Measurements from ENCODE around the gene BAZ2B. TPM values are rescaled to one million over a fixed set of nuclear protein-coding genes. Genes with fewer than 3 reads are reported as not detected.

The BAZ2B gene
- total RNA-seq, 1 experiment from 2014 or later = 19.9 TPM

- no peaks in the 10 kb centered on the region for H3K27me3 ChIP-seq (ENCODE audit: insufficient read depth, low read length)
- H3K27ac ChIP-seq (ENCODE audit: low read depth, low read length) = no peak overlapping the region
- no peak for TF ChIP-seq ZBTB33 (IDR thresholded peaks at IDR 0.05; ENCODE audit: extremely low read depth, insufficient replicate concordance, low read length)
- TF ChIP-seq ZFX (IDR thresholded peaks at IDR 0.05) = no peak
- no peak for TF ChIP-seq MAX (IDR thresholded peaks at IDR 0.05)
- no peak for TF ChIP-seq SRF (IDR thresholded peaks at IDR 0.05; ENCODE audit: low read depth)
- no peak for TF ChIP-seq EGR1 (IDR thresholded peaks at IDR 0.05; ENCODE audit: low read depth)
- no peak for TF ChIP-seq POLR2AphosphoS5 (IDR thresholded peaks at IDR 0.05; ENCODE audit: low read depth, low read length)
- no peak for TF ChIP-seq SIN3A (IDR thresholded peaks at IDR 0.05; ENCODE audit: low read depth)
- no peak for TF ChIP-seq REST (IDR thresholded peaks at IDR 0.05; ENCODE audit: low read depth)
- TF ChIP-seq EZH2 (IDR thresholded peaks at IDR 0.05) = no peak
- TF ChIP-seq CBX3 (IDR thresholded peaks at IDR 0.05; ENCODE audit: low read depth) = no peak
- no peak for TF ChIP-seq FOSL1 (IDR thresholded peaks at IDR 0.05; ENCODE audit: low read depth)
- TF ChIP-seq YY1 (IDR thresholded peaks at IDR 0.05; ENCODE audit: extremely low read depth, insufficient replicate concordance, low read depth, low read length) = no peak
- no peak for TF ChIP-seq ZNF274 (IDR thresholded peaks at IDR 0.05; ENCODE audit: low read depth, low read length)
- no peak for TF ChIP-seq CEBPB (IDR thresholded peaks at IDR 0.05; ENCODE audit: low read depth)
- TF ChIP-seq CTCF (IDR thresholded peaks at IDR 0.05 in 2 of 3, conservative IDR thresholded peaks at IDR 0.05 in 1 of 3; ENCODE audit: borderline replicate concordance in 1 of 3, insufficient read depth in 1 of 3, low read depth in 2 of 3, low read length in 2 of 3) = no peak
- TF ChIP-seq POLR2A (IDR thresholded peaks at IDR 0.05; ENCODE audit: borderline replicate concordance, extremely low read depth, insufficient read depth, insufficient read length) = no peak
- no peak for TF ChIP-seq RAD21 (IDR thresholded peaks at IDR 0.05; ENCODE audit: low read depth)
- TF ChIP-seq TCF7L2 (IDR thresholded peaks at IDR 0.05; ENCODE audit: borderline replicate concordance, extremely low read depth, insufficient read depth, insufficient read length) = no peak
- no peak overlapping the region for H3K4me3 ChIP-seq (replicated peaks in 1 of 2; ENCODE audit: low read depth in 1 of 2, low read length in 2 of 2)
- ChIA-PET RAD21 (ENCODE audit: low non-redundant PET in 1 of 2, low total read pairs in 2 of 2, uncharacterized antibody in 2 of 2, unreplicated experiment in 2 of 2) (no interaction called here), CTCF (no interaction called here), POLR2A (no interaction called here)
- H3K9me3 ChIP-seq (ENCODE audit: control insufficient read depth in 1 of 2, insufficient read depth in 1 of 2, low read depth in 1 of 2, low read length in 2 of 2) = no peaks in the 10 kb centered on the region
- H3K4me1 ChIP-seq (ENCODE audit: control insufficient read depth in 1 of 2, insufficient read depth in 2 of 2, low read length in 2 of 2) = no peaks in the 10 kb centered on the region
- no peaks in the 10 kb centered on the region for H4K20me1 ChIP-seq (ENCODE audit: insufficient read depth)
- DNase-seq (ENCODE audit: low read depth, low spot score) (no peak), ATAC-seq (no peak)
- intact Hi-C loops (cut with micrococcal nuclease) = no loop called here
- no peak overlapping the region for H3K4me2 ChIP-seq (ENCODE audit: low read length)
- no peaks in the 10 kb centered on the region for H3K36me3 ChIP-seq (ENCODE audit: control insufficient read depth in 1 of 2, insufficient read depth in 2 of 2, low read length in 2 of 2)
- H3K9me2 ChIP-seq (ENCODE audit: insufficient read depth) = no peaks in the 10 kb centered on the region
- H3K79me2 ChIP-seq (ENCODE audit: insufficient read depth, low read length) = no peaks in the 10 kb centered on the region
- no peak overlapping the region for H3K9ac ChIP-seq (ENCODE audit: low read length)
- BruUV-seq (replicated peaks) = no TSS peak
- no peak overlapping the region for H2AFZ ChIP-seq (ENCODE audit: low read depth, low read length, poor library complexity, severe bottlenecking)
Observed at GRCh38 chr2:159650574-159650973, 34.2 kb upstream of the BAZ2B start.
